Esophagus squamous epithelium (tissue), 4 donors: Measurements from ENCODE around the gene TAB2.

Experiments
- POLR2A ChIP-seq, 4 donors: fragments of 450-650 bp; IDR thresholded peaks; one replicate each; pipeline ENCODE4 v1.6.1; 2017; ENCODE audit warnings: antibody characterized with exemption in 4 of 4, mild to moderate bottlenecking in 4 of 4, moderate library complexity in 3 of 4
- TF ChIP-seq, protein P1 (sequence below), 6 experiments: fragments of 450-650 bp in 4 of 6; fragments of 200-600 bp in 2 of 6; sonication (generic) in 2 of 6; IDR thresholded peaks; one replicate each; pipeline ENCODE4 v1.5.1; 2016 to 2019; ENCODE audit warnings: antibody characterized with exemption in 6 of 6, mild to moderate bottlenecking in 4 of 6, moderate library complexity in 4 of 6

DNA sequence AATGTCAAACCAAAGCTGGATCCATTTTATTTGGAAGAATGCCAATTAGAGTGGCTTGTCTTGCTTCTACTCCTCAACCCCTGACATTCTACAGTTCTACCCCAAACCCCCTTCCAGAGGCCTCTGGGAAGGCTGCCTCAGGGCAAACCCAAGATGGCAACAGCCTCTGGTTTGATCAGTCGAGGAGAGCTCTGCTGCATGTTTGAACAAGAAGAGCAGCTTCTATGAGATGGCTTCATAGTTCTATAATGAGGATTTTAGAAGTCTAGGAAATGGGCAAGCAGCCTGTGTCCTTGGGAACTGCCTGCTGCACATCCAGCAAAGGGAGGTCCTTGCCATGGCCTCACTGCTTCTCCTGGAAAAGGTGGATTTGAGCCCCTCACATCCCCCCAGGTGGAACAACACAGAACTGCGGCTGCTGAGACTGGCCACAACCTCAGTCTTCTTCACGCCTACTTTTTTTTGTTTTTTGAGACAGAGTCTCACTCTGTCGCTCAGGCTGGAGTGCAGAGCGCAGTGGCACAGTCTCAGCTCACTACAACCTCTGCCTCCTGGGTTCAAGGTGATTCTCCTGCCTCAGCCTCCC is 129.4 kb downstream of the TAB2 start:
- TF ChIP-seq, protein P1, sequence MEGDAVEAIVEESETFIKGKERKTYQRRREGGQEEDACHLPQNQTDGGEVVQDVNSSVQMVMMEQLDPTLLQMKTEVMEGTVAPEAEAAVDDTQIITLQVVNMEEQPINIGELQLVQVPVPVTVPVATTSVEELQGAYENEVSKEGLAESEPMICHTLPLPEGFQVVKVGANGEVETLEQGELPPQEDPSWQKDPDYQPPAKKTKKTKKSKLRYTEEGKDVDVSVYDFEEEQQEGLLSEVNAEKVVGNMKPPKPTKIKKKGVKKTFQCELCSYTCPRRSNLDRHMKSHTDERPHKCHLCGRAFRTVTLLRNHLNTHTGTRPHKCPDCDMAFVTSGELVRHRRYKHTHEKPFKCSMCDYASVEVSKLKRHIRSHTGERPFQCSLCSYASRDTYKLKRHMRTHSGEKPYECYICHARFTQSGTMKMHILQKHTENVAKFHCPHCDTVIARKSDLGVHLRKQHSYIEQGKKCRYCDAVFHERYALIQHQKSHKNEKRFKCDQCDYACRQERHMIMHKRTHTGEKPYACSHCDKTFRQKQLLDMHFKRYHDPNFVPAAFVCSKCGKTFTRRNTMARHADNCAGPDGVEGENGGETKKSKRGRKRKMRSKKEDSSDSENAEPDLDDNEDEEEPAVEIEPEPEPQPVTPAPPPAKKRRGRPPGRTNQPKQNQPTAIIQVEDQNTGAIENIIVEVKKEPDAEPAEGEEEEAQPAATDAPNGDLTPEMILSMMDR (IDR thresholded peaks at IDR 0.05): no peak
- no peak for TF ChIP-seq POLR2A (IDR thresholded peaks at IDR 0.05)
